GM21360 (cell line): ENCODE measurements around the gene XYLT1.

ENCODE experiments used
- ATAC-seq: cut with Tn5 transposase; IDR thresholded peaks from one replicate; pipeline ENCODE4 v1.9.1; 2021; ENCODE audit warnings: mild to moderate bottlenecking, moderate library complexity; ENCODE audit not compliant: unreplicated experiment

XYLT1 gene

GRCh38 chr16:17170435-17170834 is 300.3 kb downstream of the XYLT1 start:
- ATAC-seq, result no peak

GRCh38 chr16:17168181-17168580 is 302.6 kb downstream of the XYLT1 start:
- ATAC-seq, result no peak

- no peak for ATAC-seq
Observed at GRCh38 chr16:17166095-17166494, 304.7 kb downstream of the XYLT1 start.

- no peak for ATAC-seq
Observed at GRCh38 chr16:17162560-17162959, 308.2 kb downstream of the XYLT1 start.

GRCh38 chr16:17160920-17161431 is 309.8 kb downstream of the XYLT1 start:
- ATAC-seq, result no peak

DNA sequence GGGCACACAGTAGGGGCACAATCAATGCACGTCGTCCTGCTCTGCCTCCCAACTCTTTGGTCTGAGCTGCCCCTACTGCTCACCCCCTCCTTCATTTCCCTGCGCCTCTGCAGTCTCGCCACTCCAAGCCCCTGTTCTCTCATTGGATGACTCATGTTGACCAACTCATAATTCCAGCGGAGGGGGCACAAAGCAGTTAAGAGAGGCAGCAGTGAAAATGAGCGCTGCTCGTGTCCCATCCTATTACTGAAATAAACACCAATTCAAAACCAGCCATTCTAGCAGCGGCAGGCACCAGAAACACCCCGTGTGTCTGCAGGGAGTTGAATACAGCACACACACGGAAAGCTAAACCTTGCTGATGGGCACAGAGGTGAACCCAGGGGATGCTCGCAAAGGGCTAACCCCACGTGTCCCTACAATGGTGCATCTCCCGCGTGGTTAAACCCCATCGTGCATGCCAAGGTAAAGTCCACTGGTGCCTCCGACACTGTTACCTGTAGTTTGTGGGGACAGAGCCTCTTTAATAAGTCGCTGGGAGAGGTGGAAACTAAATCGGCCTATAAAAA is 310.4 kb downstream of the XYLT1 start:
- ATAC-seq, result no peak

GRCh38 chr16:17159617-17160016 is 311.1 kb downstream of the XYLT1 start:
- no peak for ATAC-seq

DNA sequence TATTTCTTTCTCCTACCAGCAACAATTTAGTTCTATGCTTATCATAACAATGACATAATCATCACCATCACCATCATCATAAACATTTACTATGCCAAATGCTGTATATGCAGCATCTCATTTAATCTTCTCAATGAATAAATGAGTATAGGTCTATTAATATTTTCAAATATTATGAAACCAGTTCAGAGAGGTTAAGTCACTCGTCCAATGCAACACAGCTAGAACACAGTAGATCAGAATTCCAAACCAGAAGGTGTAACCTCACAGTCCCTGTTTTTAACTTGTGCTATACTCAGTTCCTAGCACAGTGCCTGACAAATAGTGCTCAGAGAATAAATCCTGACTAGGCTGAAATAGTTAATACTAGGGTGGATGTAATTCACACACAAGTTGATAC is 314.8 kb downstream of the XYLT1 start:
- ATAC-seq, result no peak

DNA sequence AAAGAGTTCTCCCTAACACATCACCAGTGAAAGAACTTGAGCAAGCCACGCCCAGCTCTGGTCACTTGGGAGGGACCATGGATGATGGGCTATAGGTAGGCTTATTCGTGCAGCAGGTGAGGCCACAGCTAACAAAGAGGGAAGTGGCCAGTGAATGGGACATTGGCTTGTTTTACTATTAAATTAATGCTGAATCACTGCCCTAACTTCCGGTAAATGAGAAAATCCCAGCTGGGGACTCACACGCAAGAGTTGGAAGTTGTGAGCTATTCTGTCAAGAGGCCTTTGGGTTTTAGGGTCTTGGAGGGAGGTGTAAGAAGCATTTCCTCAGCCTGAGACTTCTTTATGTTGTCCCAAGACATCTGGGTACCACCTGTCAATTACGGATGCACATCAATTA is 315.3 kb downstream of the XYLT1 start:
- ATAC-seq, result no peak

DNA sequence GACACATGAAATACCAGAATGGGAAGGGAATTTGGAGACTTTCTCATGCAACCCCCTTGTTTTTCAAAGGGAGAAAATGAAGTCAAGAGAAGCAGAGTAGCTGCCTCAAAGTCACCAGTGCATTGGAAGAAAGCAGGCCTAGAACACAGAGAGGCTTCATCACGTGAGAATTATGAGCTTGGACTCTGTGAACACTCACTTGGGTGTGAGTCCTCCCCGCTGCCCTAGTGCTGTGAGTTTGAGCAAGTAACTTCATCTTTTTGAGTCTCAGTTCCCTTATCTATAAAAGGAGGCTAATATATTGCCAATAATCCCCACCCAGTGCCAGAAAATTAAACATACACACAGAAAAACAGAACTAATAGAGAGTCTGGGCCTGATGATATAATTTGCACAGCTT is 315.8 kb downstream of the XYLT1 start:
- ATAC-seq, result no peak

DNA sequence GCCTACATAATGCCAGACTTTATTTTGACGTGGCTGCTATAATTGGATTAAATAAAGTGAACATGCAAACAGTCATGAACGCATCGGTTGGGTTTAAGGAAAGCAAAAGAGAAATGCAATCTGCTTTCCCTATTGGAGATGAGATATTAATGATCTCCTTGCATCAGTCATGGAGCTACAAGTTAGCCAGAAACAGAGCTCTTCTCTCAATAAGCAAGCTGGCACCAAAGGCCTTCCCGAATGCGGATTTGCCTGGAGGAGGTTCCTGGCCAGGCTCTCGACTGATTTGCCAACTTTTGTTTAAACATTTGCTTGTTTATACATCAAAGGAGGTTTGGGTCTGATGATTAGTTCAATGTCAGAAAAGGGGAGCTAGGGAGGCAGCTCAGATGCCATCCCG is 318.4 kb downstream of the XYLT1 start:
- ATAC-seq, result no peak

- ATAC-seq, result no peak
Observed at GRCh38 chr16:17151335-17151734, 319.4 kb downstream of the XYLT1 start.

DNA sequence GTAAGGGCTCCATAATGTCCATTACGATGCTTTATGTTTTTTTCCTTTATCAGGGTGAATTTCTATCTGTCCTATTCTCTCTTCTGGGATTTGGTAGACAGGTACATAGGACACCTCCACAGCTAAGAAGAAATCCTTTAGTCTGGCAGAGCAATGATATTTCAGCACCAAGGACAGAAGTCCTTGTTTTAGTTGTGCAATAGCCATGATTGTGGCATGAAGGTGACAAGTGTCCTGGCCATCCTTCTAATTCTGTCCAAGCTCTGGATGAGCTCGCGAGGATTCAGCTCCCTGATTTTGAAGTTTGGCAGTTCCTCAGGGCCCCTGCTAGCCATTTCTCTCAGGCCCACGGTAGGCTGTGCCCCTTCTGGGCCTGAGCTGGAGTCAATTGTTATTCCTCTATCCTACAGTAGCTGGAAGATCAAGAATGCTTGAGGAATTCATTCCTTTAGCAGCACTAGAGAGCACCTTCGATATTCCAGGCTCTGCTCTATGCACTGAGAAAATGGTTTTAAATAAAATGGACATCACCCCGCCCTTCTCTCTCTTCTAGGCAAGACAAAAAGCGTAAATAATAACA is 320.8 kb downstream of the XYLT1 start:
- ATAC-seq, result no peak

DNA sequence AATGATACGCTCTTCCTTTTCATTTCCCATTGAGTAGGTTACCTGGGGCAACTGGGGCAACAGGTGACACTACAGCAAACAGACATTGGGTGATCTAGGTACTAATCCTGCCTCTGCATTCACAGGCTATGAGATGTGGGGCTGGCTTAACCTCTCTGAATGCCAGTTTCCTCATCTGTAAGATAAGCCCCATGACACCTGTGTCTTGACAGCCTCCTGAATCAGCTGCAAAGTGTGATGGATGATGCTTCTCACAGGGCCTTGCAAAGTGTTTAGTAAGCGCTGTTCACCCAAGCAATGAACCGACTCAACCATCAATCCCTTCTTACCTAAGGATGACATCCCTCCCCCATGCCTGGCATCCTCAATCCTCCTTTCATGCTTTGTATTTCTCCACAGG is 322.8 kb downstream of the XYLT1 start:
- ATAC-seq, result no peak

DNA sequence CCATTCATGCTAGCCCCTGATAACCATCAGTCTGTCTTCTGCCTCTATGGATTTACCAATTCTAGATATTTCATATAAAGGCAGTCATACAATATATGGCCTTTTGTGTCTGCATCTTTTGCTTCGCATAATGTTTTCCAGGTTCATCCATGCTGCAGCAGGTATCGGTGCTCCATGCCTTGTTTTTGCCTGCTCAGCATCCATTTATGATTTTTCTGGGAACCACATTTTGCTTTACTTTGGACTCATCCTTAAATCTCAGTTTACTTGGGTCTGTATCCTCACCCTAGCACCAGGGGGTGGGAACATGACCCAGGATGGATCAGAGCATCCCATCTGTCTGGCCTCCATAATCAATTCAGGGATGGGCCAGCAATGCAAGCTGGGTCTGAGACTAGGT is 325.7 kb downstream of the XYLT1 start:
- no peak for ATAC-seq

- no peak for ATAC-seq
Observed at GRCh38 chr16:17144431-17144830, 326.3 kb downstream of the XYLT1 start.

- ATAC-seq, result no peak
Observed at GRCh38 chr16:17143546-17144419, 327.0 kb downstream of the XYLT1 start.

DNA sequence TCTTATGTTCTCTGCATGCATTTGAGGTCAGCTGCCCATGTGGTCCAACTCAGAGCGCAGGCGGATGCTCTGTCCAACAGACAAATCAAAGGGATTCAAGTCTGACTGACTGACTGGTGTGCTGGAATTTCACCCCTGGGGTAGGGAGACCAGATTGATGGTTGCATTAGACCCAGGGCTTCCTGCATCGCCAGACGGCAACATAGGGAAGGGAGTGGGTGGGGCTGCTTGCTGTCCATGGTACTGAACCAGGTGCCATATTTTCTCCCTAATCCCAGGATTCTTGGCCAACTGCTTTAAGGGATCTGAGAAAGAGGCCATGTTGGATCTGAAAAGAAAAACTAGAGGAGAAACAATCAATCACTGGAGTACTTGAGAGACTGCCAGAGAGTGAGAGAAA is 332.0 kb downstream of the XYLT1 start:
- ATAC-seq, result no peak

DNA sequence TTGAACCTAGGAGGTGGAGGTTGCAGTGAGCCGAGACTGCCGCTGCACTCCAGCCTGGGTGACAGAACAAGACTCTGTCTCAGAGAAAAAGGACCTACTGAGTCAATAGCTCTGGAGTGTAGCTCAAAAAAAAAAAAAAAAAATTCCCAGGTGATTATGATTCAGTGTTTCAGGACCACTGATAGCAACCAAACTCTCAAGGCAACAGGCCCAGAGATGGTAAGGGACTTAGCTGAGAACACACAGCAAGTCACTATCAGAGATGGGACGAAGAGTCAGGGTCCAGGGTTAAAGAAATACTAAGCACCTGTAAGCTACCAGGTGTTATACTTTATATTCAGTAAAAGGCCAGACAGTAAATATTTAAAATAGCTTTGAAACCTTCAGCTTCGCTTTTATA is 335.3 kb downstream of the XYLT1 start:
- no peak for ATAC-seq

GRCh38 chr16:17134586-17134985 is 336.2 kb downstream of the XYLT1 start:
- ATAC-seq, result peak; percentile 85

DNA sequence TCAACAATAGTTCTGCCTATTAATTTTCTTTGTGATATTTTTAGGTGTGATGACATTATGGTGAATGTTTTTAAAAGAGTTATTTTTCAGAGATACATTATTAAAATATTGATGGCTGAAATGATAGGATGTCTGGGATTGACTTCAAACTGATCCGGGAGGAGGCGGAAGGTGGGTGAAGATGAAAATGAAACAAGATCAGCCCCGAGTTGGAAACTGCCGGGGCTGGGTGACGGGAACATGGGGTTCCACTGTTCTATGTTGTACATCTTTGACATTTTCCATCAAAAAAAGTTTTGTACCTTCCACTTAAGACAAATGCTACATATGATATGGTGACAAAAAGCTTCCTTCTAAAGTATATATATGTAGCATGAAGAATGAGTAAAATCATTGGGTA is 336.9 kb downstream of the XYLT1 start:
- ATAC-seq, result no peak

DNA sequence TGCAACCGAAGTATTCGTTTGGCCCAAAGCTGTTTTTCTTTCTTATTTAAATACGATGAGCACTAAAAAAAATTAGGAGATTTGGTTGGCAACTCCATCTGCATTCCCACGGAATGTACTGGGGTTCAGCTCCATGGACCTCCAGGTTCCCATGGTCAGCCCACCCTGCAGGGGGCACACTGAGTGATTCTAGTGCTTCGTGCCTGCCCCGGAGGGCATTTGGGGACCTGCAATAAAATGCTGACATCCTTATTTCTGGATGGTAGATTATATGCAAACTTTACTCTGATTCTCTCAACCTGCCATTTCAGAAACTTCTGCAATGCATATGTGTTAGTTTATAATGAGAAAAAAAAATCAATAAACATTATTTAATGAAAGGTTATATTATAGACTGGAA is 339.4 kb downstream of the XYLT1 start:
- ATAC-seq, result no peak
